OCI-LY1 (cell line): ENCODE measurements around the gene PTGES3L.
"Not testable (repeated sequence)": the region's sequence is repeated elsewhere in the genome, so short reads cannot be mapped to it uniquely, and the experiment has no call there.

Source experiments
- H2AFZ ChIP-seq: fragments of 200-600 bp; sonication (generic), shearing (Covaris generic); 2 replicates; pipeline ENCODE4 v1.6.0; 2014; ENCODE audit warnings: antibody characterized with exemption, mild to moderate bottlenecking, low read length
- H3F3A ChIP-seq: fragments of 200-600 bp; sonication (generic), shearing (Covaris generic); 2 replicates; pipeline ENCODE4 v1.6.0; 2014; ENCODE audit warnings: mild to moderate bottlenecking, antibody characterized with exemption, low read length, moderate library complexity; ENCODE audit not compliant: insufficient read depth
- H3K27ac ChIP-seq: fragments of 200-600 bp; sonication (generic); 2 replicates; pipeline ENCODE4 v1.5.1; 2014; ENCODE audit warnings: low read length, mixed run types, mild to moderate bottlenecking, low read depth; ENCODE audit not compliant: poor library complexity, severe bottlenecking
- H3K27me3 ChIP-seq: fragments of 200-600 bp; sonication (generic); 2 replicates; pipeline ENCODE4 v1.6.0; 2014; ENCODE audit warnings: antibody characterized with exemption, mild to moderate bottlenecking, low read length, moderate library complexity; ENCODE audit not compliant: insufficient read depth
- H3K36me3 ChIP-seq: fragments of 200-600 bp; sonication (generic); 2 replicates; pipeline ENCODE4 v1.6.1; 2014; ENCODE audit warnings: mild to moderate bottlenecking, antibody characterized with exemption, low read length, moderate library complexity, mixed read lengths; ENCODE audit not compliant: insufficient read depth
- H3K4me1 ChIP-seq: fragments of 200-600 bp; sonication (generic); 2 replicates; pipeline ENCODE4 v1.5.1; 2014; ENCODE audit warnings: mild to moderate bottlenecking, low read length, moderate library complexity; ENCODE audit not compliant: insufficient read depth, severe bottlenecking
- H3K4me2 ChIP-seq: fragments of 200-600 bp; sonication (generic), shearing (Covaris generic); 2 replicates; pipeline ENCODE4 v1.6.1; 2014; ENCODE audit warnings: low read length
- H3K4me3 ChIP-seq: fragments of 200-600 bp; sonication (generic); 2 replicates; pipeline ENCODE4 v1.5.1; 2014; ENCODE audit warnings: low read length, low read depth, mild to moderate bottlenecking, mixed read lengths; ENCODE audit not compliant: poor library complexity, severe bottlenecking
- H3K79me2 ChIP-seq: fragments of 200-600 bp; shearing (Covaris generic); 2 replicates; pipeline ENCODE4 v1.6.1; 2016; ENCODE audit warnings: mixed run types, low read length, mixed read lengths; ENCODE audit not compliant: insufficient read depth
- H3K9ac ChIP-seq: fragments of 200-600 bp; sonication (generic), shearing (Covaris generic); 2 replicates; pipeline ENCODE4 v1.6.1; 2014; ENCODE audit warnings: mild to moderate bottlenecking, low read length, mixed read lengths
- H3K9me2 ChIP-seq: fragments of 200-600 bp; sonication (generic), shearing (Covaris generic); 2 replicates; pipeline ENCODE4 v1.6.1; 2014; ENCODE audit warnings: low read depth, mild to moderate bottlenecking, low read length, mixed read lengths
- H3K9me3 ChIP-seq: fragments of 200-600 bp; shearing (Covaris generic); 2 replicates; pipeline ENCODE4 v1.6.1; 2014; ENCODE audit warnings: low read length, mixed read lengths
- H4K20me1 ChIP-seq: fragments of 200-600 bp; sonication (generic), shearing (Covaris generic); 2 replicates; pipeline ENCODE4 v1.6.0; 2016; ENCODE audit warnings: mild to moderate bottlenecking, low read length; ENCODE audit not compliant: insufficient read depth
- CTCF ChIP-seq: fragments of 200-600 bp; sonication (generic), shearing (Covaris generic); IDR thresholded peaks from 2 replicates; pipeline ENCODE4 v1.5.1; 2017; ENCODE audit warnings: mild to moderate bottlenecking, antibody characterized with exemption, low read length, moderate library complexity, mixed read lengths
- EZH2 ChIP-seq: fragments of 200-600 bp; sonication (generic), shearing (Covaris generic); IDR thresholded peaks from 2 replicates; pipeline ENCODE4 v1.8.0; 2017; ENCODE audit warnings: borderline replicate concordance, mixed run types, mild to moderate bottlenecking, antibody characterized with exemption, low read length, moderate library complexity, mixed read lengths

Gene PTGES3L

GRCh38 chr17:42980766-42981397 is 1.0 kb upstream of the PTGES3L start:
- TF ChIP-seq CTCF (peak; percentile 22; the same call in 1 of the 2 replicates), EZH2 (no peak)
- H3K27me3 ChIP-seq, result no peaks in the 10 kb centered on the region
- H3F3A ChIP-seq, result no peaks in the 10 kb centered on the region
- H3K36me3 ChIP-seq, result peaks cover 13% of the 10 kb centered on the region; the same call in 1 of the 2 replicates
- H3K9me3 ChIP-seq, result no peaks in the 10 kb centered on the region
- no peaks in the 10 kb centered on the region for H4K20me1 ChIP-seq
- H3K79me2 ChIP-seq, result peaks cover 7% of the 10 kb centered on the region; the same call in 1 of the 2 replicates
- peaks cover 39% of the 10 kb centered on the region for H3K4me1 ChIP-seq
- H3K4me2 ChIP-seq, result peak overlapping the region; percentile 77
- H3K27ac ChIP-seq, result peak overlapping the region; percentile 63
- H2AFZ ChIP-seq, result no peak overlapping the region
- H3K9me2 ChIP-seq, result no peaks in the 10 kb centered on the region
- peak overlapping the region; percentile 85 for H3K9ac ChIP-seq
- H3K4me3 ChIP-seq, result peak overlapping the region; percentile 82

GRCh38 chr17:42980274-42980765 is 440 bp upstream of the PTGES3L start, which contains the start of gene RUNDC1:
Gene RUNDC1 (plus strand): TSS chr17:42980565. CDS start chr17:42980577, 12 bp downstream.
- H4K20me1 ChIP-seq, result no peaks in the 10 kb centered on the region
- H3K4me2 ChIP-seq, result peak within 1 kb of the TSS; percentile 77
- peak within 1 kb of the TSS; percentile 82 for H3K4me3 ChIP-seq
- H3K27me3 ChIP-seq, result no peaks in the 10 kb centered on the region
- no peaks in the 10 kb centered on the region for H3K9me3 ChIP-seq
- peak within 1 kb of the TSS; percentile 63 for H3K27ac ChIP-seq
- peaks cover 10% of the 10 kb centered on the region; the same call in 1 of the 2 replicates for H3K36me3 ChIP-seq
- peaks cover 7% of the 10 kb centered on the region; the same call in 1 of the 2 replicates for H3K79me2 ChIP-seq
- H3K9me2 ChIP-seq, result no peaks in the 10 kb centered on the region
- no peaks in the 10 kb centered on the region for H3F3A ChIP-seq
- 0 out of 2 replicates have a peak within 1 kb of the TSS, but pooled peaks have one; percentile 30 for H2AFZ ChIP-seq
- TF ChIP-seq EZH2 (no peak), CTCF (no peak)
- peaks cover 33% of the 10 kb centered on the region for H3K4me1 ChIP-seq
- H3K9ac ChIP-seq, result peak within 1 kb of the TSS; percentile 85

DNA sequence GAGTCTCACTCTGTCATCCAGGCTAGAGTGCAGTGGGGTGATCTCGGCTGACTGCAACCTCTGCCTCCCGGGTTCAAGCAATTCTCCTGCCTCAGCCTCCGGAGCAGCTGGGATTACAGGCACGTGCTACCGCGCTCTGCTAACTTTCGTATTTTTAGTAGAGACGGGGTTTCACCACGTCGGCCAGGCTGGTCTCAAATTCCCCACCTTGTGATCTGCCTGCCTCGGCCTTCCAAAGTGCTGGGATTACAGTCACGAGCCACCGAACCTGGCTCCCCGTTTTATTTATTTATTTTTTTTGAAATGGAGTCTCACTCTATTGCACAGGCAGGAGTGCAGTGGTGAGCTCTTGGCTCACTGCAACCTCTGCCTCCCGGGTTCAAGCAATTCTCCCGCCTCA is 4.2 kb downstream of the PTGES3L start:
- H3K9ac ChIP-seq, H3K9me2 ChIP-seq, H3K79me2 ChIP-seq, H4K20me1 ChIP-seq, H3K4me3 ChIP-seq, H3K27ac ChIP-seq, H3K9me3 ChIP-seq, H3K36me3 ChIP-seq, H3K4me2 ChIP-seq, H3F3A ChIP-seq, H3K4me1 ChIP-seq, H2AFZ ChIP-seq, H3K27me3 ChIP-seq: not testable (repeated sequence)

- Histone ChIP-seq H3K27me3 (no peaks in the 10 kb centered on the region), H3F3A (no peaks in the 10 kb centered on the region), H3K9me2 (no peaks in the 10 kb centered on the region), H3K9ac (no peak overlapping the region), H3K79me2 (no peaks in the 10 kb centered on the region), H3K9me3 (no peaks in the 10 kb centered on the region), H2AFZ (no peak overlapping the region), H3K4me1 (peaks cover 9% of the 10 kb centered on the region), H3K4me3 (no peak overlapping the region), H4K20me1 (no peaks in the 10 kb centered on the region), H3K36me3 (no peaks in the 10 kb centered on the region), H3K27ac (no peak overlapping the region), H3K4me2 (no peak overlapping the region)
- TF ChIP-seq EZH2 (no peak), CTCF (no peak)
Observed at GRCh38 chr17:42975265-42975664, 4.6 kb downstream of the PTGES3L start.

DNA sequence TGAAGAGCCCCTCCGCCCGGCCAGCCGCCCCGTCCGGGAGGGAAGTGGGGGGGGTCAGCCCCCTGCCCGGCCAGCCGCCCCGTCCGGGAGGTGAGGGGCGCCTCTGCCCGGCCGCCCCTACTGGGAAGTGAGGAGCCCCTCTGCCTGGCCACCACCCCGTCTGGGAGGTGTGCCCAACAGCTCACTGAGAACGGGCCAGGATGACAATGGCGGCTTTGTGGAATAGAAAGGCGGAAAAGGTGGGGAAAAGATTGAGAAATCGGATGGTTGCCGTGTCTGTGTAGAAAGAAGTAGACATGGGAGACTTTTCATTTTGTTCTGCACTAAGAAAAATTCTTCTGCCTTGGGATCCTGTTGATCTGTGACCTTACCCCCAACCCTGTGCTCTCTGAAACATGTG is 6.6 kb downstream of the PTGES3L start:
- not testable (repeated sequence) for H3K9me2 ChIP-seq, H4K20me1 ChIP-seq

More for the DNA sequence above, 6.6 kb downstream of the PTGES3L start:
- not testable (repeated sequence) for H3K9me3 ChIP-seq, H3K27me3 ChIP-seq, H3K4me1 ChIP-seq, H3K4me3 ChIP-seq, H3K27ac ChIP-seq, H3F3A ChIP-seq, H3K9ac ChIP-seq, H3K79me2 ChIP-seq, H3K4me2 ChIP-seq, H2AFZ ChIP-seq, H3K36me3 ChIP-seq
